Loucy (cell line): Measurements from ENCODE around the gene BRD3OS.

Experiments
- EZH2phosphoT487 ChIP-seq: fragments of 200-600 bp; IDR thresholded peaks from 2 replicates; pipeline ENCODE4 v1.6.1; 2018; ENCODE audit warnings: antibody characterized with exemption, mild to moderate bottlenecking, moderate library complexity, borderline replicate concordance
- TF ChIP-seq, protein P1 (sequence below): fragments of 200-600 bp; sonication (generic); conservative IDR thresholded peaks from 2 replicates; pipeline ENCODE4 v1.5.1; 2014; ENCODE audit warnings: mild to moderate bottlenecking, antibody characterized with exemption, low read length

DNA sequence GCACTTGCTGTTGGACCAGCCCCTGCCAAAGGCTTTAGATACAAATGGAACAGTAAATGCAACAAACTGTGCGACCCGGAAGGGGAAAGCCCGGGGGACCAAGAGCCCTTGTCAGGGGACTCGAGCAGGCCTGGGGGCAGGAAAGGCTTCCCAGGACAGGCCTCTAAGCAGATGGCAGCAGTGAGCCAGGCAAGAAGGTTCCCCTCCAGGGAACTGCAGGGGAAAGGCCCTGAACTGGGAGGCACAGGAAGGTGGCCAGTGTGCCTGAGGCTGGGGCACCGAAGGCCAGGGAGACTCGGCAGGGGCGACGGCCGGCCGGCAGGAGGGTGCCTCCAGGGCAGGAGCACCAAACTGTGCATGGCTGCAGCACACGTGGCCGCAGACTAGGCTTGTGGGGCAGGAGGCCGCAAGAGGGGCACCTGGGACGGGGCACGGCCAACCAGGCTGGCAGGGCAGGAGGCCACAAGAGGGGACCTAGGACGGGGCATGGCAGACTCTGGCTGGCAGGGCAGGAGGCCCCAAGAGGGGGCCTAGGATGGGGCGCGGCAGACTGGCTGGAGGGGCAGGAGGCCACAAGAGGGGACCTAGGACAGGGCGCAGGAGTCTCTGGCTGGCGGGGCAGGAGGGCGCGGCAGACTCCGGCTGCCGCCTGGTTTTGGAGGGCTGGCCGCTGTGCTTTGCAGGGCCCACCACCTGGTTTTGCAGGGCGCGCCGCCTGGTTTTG is 43.2 kb upstream of the BRD3OS start:
- TF ChIP-seq, protein P1, sequence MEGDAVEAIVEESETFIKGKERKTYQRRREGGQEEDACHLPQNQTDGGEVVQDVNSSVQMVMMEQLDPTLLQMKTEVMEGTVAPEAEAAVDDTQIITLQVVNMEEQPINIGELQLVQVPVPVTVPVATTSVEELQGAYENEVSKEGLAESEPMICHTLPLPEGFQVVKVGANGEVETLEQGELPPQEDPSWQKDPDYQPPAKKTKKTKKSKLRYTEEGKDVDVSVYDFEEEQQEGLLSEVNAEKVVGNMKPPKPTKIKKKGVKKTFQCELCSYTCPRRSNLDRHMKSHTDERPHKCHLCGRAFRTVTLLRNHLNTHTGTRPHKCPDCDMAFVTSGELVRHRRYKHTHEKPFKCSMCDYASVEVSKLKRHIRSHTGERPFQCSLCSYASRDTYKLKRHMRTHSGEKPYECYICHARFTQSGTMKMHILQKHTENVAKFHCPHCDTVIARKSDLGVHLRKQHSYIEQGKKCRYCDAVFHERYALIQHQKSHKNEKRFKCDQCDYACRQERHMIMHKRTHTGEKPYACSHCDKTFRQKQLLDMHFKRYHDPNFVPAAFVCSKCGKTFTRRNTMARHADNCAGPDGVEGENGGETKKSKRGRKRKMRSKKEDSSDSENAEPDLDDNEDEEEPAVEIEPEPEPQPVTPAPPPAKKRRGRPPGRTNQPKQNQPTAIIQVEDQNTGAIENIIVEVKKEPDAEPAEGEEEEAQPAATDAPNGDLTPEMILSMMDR: no peak
- no peak for TF ChIP-seq EZH2phosphoT487
